HG02938 (cell line): ENCODE data around the gene PDP2.

ENCODE experiments used
- ATAC-seq: cut with Tn5 transposase; IDR thresholded peaks from one replicate; pipeline ENCODE4 v1.9.1; 2021; ENCODE audit warnings: mild to moderate bottlenecking, moderate library complexity; ENCODE audit not compliant: unreplicated experiment

PDP2 gene

DNA sequence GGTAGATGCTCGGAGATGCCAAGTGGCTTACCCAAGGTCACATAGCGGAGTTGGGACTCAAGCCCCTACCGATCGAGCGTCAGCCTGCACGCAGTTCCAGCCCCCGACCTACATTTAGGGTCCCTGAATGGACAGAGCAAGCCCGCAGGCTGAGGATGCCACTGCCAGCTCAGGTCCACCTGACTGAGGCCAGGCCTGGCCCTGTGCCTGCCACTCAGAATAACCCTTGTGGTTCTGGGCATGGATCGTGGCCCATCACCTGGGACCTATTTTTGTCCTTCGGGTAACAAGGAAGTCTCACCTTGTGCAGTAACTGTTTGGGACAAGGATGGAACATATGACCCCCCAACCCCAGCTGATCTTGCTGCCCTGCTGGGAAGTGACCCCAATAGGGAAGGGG, 21.3 kb downstream of the PDP2 start:
- no peak for ATAC-seq

DNA sequence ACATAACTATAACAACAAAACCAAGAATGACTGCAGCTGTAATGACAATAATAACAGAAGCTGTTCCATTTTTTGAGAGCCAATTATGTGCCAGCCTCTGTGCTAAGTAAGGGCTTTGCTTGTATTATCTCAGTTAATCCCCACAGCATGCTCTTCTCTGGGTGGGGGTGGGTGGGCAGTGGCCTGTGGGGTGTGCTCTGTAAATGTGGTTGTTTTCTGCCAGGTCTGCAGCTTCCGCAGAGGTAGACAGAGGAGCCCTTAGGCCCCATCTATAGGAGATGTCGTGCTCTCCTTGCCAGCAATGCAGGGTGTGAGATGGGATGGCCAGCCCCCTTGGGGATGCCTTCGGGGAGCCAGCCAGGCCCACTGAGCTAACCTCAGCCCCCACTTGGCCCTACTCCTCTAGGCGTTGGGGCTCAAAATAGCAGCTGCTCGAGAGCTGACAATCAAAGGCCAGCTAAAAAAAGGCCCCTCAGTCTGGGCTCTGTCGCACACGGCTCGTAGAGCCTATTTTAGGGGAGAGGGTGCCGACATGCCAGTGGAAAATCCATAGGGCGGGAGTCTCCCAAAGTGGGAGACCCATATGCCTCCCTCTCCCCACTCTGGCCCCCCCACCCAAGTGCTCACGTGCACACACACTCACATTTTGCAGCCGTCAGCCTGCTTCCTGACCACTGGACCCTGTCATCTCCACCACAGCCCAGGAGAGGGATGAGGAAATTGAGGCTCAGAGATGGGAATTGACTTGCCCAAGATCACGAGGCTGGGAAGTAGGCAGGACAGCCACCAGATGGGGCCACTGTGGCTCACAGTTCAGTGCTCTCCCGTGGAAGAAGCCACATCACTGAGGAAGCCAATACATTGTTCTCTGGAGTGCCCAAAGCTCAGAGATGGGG, 22.6 kb downstream of the PDP2 start:
- ATAC-seq = no peak

DNA sequence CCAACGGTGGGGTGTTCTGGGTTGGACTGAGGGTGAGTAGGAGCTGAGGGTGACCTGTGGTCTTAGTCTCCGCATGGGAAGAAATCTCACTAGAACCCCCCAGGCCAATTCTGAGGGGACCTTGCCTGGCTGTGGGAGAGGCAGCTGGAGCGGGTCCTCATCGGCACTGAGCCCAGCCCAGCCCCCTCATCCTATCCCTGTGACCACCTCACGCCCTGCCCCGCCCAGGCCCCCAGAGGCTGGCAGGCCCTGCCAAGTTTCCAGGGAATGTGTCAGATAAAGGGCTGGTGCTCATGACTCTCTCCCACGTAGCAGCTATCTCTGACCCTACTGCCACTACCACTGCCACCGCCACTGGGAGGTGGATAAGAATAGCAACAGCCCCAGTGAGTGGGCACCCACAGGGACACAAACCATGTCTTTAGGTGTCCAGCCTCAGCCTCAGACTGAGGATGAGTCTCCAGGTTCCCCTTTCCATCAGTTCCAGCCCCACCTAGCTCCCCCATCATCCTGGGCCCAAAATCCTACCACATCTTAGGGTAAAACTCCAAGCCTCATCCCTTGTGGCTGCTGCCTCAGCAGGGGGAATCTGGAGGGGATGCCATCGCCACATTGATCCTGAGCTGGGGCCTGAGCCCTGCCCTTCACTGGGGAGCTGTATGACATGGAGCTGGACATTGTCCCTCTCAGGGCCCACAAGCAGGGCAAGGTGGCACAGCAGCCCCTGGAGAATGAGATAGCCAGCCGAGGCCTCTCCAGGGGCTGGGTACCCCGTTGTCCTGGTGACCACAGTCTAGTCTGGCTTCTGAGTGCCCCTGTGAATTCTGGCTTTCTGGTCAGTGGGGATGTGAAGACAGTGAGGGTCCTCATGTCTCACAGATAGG, 23.5 kb downstream of the PDP2 start:
- ATAC-seq = no peak

DNA sequence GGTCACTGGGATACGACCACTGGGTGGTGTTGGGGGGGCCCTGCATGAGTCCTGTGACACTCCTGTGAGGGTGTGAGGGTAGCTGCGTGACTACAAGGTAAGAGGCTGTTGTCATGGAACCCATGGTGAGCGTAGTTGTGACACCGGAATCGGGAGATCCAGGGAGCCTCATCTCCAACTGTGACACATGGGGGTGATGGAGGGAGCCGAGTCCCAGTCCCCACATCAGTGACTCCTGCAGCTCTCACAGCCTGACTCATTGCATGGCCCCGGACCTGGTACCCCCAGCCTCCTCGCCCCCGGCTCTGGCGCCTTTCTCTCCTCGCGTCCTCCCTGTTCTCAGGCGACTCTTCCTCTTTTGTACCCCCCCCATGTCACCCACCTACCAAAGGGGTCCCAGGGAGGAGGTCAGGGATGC, 24.1 kb downstream of the PDP2 start:
- ATAC-seq = no peak

DNA sequence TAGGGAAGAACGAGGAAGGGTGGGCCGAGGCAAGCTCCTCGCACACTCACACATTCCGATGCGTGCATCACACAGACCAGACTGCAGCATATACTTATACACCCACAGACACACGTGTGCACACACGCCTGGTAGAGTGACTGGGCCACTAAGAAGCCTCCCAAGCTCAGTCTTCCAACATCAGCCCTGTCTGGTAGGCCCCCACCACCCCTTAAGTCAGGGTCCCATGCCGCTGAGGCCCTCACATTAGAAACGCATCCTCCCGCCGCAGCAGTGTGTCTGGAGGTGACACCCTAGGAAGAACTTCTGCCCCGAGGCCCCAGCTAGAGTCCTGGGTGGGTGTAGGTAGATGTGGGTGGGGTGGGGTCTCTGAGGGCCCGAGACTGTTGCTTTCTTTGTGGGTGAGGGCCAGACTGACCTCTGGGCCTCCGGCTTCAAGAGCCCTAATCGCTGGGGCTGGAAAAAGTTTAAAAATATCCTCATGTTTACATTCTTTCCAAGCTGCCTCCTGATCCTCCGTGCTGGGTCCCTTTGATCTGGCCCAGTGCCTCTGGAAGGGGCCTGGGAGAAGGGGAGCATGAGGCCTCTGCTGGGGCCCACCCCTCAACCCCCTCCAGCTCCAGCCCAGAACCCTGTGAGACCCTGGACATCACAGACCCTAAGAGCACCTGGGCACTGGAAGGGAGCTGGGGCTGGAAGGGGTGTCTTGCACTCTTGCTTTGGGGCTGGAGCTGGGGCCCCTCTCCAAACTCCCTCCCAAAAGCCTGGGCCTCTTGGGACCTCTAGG, 24.7 kb downstream of the PDP2 start:
- no peak for ATAC-seq

DNA sequence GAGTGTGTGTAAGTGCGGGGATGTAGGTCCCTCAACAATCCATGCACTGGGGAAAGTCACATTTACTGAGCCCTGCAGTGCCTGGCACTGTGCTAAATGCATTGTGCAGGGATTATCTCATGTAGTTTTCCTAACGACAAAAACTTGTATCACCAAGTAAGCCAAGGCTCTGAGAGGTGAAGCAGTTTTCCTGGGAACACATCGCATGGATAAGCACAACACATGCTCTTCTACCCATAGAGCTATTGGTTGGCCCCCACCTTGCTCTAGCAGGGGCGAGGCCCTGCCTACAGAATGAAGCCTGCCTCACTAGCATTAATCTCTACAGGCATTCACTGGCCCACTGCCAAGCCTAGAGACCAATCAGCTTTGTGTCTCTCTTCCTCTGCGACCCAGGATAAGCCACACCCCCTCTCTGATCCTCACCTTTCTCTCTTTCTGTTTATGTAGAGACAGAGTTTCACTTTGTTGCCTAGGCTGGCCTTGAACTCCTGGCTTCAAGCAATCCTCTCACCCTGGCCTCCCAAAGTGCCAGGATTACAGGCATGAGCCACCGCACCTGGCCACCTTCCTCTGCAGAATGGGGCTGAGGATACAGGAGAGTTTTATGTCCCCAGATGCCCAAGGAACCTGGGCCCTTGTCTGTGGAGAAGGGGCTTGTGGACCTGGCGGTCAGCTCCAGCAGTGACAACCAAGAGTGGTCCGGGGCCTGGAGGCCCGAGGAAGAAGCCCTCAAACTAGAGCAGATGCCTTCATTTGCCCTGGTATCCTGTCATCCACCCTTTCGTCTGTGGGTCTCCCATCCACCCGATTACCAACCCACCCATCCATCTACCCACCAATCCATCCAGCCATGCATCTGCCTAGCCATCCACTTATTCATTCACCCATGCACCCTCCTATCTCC, 25.6 kb downstream of the PDP2 start:
- ATAC-seq = no peak

DNA sequence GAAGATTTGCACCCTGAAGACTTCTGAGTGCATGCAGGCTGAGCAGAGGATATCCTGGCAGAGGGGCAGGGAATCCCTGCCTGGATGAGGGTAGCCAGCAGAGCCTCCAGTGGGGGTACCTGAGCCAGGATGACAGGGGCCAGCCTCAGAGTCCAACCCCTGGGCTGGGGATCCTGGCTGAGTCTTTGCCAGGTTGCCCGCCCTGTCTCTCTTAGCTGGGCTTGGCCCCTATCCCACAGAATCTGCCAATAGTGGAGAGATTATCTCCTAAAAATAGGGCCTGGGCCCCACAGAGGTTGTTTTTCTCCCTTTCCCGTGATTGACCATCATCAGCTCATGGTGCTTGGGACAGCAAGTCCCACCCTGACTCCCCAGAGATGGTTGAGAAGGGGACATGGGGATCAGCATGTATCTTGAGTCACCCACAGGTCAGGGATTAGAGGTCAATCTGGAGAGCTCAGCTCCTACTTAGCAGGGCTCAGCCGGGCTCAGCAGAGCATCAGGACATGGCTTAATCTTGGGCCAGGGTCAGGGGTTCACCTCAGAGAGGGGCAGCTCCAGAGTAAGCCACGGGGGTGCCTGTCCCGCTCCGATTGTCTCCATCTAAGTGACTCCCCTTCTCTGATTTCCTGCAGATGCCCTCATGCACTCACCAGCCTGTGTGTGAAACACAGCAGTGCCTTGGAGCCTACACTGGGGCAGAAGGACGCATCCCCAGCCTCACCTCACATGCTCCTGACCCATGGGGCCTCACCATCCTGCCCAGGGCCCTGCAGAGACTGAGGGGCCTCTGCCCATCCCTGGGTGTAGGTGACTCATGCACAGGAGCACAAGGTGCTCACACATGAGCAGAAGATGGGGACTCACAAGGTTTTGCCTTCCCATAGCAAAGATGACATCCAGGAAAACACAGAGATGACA, 26.9 kb downstream of the PDP2 start:
- ATAC-seq = no peak

DNA sequence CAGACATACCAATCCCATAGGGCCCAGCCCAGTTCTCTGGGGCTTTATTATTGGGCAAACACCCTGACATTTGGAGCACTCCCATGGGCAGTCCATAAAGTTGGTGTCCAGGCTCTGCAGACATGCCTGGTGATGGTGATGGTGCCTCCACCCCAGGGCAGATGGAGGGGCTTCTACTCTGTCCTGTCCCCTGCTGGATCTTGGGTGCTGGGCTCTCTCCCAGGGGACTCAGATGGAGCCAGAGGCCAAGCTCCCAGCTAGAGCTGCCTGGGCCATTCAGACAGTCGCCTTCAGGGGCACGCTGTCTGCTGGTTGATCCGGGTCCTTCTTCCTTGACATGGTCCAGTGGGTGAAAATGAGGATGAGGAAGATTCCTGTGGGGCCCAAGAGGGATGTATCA, 27.8 kb downstream of the PDP2 start:
- no peak for ATAC-seq

DNA sequence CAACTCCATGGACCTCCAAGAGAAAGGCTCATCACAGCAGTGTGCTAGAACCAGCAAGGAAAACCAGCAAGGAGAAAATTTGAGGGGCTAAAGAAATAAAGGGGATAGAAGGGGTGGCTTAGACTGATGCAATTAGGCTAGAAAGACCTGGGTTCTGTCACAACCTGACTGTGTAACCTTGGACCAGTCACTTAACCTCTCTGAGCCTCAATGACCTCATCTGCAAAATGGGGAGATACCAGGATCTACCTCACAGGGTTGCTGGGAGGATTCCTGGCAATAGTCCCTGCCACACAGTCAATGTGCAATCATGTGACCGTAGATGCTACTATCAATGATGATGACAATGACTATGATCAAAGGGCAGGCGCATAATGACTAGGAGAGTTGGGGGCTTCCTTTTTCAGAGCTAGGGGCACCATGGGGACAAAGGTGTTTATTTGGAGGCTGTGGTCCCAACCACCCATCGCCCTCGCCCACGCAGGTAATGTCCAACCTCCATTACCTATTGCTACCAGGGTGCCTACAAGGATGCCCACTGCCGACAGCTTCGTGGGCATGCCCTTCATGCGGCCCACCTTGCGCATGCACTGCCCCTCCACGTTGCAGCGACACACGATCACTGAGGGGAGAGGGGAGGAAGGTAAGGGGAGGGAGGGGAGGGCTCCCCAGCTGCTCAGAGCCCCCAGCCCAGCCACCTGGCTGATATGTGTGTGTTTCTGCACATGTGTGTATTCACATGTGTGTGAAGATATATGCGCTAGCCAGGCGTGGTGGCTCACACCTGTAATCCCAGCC, 28.6 kb downstream of the PDP2 start:
- no peak for ATAC-seq

DNA sequence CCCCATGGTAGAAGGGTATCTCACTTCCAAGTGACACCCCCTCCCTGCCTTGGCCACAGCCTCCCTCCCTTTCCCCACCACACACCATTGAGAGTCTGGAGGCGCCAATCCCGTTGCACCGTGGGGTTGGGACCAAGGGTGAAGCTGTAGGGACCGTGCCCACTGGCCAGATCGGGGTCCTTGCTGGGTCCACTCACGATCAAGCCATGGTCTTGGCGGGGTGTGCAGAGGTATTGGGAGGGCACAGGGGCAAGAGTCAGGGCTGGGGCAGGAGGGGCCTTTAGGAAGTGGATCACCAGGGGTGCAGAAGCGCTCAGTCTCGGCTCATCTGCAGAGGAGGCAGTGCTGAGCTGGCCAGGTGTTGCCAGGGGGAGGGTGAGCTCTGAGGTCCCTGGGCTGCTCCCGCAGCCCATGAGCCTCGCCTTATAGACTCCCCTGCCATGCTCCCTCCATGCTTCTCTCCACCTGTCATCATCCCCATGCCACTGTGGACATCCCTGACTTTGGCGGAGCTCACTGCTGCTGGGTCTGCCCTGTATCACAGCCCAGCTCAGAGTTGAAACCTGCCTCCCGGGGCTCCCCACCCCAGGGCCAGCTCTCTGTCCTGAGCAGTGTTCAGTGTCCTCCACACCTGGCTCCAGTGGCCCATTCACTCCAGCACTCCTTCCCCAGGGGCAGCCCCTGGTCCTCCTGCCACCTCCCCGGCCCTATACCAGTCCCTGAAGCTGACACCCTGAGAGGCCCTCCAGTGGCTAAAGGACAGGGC, 30.0 kb downstream of the PDP2 start:
- ATAC-seq = no peak

DNA sequence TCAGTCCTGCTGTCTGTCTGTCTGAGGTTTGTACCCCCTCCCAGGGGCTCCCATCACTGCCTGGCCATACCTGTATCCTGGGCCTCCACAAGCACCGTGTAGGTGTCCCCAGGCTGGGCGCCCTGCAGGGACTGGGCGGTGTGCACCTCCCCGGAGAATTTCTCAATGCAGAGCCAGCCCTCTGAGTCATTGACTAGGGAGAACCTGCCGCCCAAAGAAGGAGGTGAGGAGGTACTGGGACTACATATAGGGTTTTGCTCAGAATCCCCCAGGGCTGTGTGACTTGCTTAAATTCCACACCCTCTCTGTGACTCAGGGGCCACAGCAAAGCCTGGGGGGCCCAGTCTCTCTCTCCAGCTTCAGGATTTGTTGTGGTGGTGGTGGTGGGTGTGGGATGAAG, 30.8 kb downstream of the PDP2 start:
- ATAC-seq = no peak

DNA sequence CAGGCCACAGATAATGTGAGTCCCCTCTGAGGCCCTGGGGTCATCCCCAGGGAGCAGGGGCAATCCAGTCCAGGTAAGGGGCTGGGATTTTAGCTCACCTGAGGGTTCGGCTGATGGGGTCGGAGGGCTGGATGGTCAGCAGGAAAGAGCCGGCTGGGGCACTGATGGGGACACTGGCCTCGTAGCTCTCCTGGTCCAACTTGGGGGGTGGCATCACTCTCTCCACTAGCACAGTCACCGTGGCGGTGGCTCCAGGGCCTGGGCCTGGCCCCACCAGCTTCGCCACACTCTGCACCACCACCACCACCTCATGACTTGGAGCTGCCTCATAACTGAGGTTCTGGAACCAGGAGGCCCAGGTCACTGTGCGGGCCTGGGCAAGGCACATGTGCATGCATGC, 31.5 kb downstream of the PDP2 start:
- no peak for ATAC-seq

DNA sequence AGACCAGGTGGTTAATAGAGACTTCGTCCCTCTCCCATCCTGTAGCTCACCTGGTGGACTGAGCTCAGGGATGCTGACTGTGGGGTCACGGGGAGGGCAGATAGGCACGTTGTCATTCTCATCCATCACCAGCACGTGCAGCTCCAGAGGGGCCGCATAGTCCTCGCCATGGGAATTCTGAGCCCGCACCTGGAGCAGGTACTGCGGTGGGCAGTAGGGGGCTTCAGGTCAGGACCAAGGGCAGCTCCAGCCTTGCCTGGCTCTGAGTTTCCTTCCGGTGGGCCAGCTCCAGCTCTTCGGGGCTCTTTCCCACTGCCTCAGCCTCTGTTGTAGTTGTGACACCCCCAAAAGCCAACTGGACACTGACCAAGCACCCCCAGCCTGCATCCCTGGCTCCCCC, 32.8 kb downstream of the PDP2 start:
- ATAC-seq = no peak

DNA sequence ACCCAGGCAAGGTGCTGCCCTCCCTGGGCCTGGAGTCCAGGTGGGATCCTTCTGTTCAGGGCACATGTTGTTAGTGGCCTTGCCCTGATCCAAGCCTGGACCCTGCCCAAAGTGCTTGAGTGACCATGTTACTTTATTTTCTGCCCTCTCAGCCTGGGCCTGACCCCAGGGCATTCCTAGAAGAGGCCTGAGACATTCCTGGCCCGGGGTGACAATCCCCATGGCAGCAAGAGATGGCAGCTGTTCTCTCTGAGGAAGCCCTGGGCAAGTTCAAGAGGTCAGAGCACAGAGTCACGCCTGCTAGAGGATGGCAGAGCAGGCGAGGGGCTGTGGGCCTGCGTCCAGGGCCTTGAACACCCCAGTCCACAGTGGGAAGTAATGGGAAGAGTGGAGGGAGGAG, 33.4 kb downstream of the PDP2 start:
- no peak for ATAC-seq

DNA sequence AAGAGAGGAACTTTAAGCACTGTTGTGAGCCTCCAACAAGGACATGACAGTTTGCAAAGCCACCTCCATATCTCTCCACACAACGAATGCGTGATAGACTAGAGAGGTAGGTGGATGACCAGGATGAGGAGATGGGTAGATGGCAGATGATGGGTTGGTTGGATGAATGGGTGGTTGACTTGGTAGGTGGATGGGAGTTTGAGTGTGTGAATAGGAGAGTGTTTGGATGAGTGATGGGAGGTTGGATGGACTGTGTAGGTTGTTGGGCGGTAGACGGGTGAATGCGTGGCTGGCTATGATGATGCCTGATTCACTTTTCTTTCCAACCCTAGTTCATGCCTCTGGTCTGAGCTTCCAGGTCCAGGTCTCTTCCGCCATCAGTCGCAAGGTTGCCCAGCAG, 34.2 kb downstream of the PDP2 start:
- ATAC-seq = no peak

DNA sequence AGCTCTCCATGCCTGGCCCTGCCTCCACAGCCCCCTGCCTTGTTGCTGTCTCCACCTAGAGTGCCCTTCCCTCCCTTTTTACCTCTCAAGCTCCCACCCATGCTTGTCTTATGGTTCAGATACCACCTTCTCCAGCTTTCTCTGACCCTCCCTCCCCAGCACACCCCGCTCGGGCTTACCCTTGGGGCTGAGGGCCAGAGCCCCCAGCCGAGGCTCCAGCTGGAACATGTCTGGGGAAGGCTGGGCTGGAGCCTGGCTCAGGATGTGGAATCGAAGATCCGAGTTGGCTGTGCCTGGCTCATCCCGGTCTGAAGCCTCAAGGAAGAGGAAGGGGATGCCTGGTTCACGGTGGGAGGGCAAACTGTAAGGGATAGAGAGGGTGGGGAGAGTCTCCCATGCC, 34.7 kb downstream of the PDP2 start:
- no peak for ATAC-seq

DNA sequence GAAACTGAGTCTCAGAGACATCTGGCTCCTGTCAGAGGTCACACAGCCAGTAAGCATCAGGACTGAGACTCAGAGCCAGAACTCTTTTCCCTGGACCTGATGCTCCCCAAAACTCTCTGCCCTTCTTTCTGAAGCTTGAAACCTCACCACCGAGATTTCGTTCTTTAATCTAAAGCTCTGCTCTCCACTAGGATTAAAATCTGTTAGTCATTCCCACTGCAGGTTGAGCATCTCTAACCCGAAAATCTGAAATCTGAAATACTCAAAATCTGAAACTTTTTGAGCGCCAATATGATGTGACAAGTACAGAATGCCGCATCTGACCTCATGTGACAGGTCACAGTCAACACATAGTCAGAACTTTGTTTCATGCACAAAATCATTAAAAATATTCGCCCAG, 36.2 kb downstream of the PDP2 start:
- no peak for ATAC-seq

DNA sequence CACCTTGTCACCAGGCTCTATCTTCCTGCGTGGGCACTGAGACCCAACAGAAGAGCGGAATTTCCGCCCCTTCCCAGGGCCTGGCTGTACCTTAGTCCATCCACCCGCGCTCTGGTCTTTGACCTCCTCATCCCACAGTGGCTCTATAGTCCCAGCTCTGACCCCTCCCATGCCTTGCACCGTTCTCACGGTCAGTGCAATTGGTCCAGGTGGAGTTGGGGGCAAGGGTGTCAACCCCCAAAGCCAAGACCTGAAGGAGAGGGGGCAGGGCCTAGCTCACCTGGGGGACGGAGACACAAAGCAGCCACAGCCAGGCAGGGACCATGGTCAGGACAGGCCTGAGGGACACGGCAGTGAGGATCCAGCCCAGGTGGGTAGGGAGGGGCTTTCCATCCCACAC, 37.4 kb downstream of the PDP2 start:
- no peak for ATAC-seq
